ENCODE data around the gene KCNQ4. TPM values are rescaled to one million over a fixed set of nuclear protein-coding genes. Genes with fewer than 3 reads are reported as not detected.

The KCNQ4 gene
- total RNA-seq, 1 donor from 2014 or later, result 0.78 TPM

GRCh38 chr1:40740039-40740996, 43.3 kb upstream of the KCNQ4 start:
- peaks cover 16% of the 10 kb centered on the region for H3K4me1 Mint-ChIP-seq
- no peak overlapping the region for H3K4me3 Mint-ChIP-seq
- peaks cover 31% of the 10 kb centered on the region for H3K36me3 Mint-ChIP-seq
- no peaks in the 10 kb centered on the region for H3K27me3 Mint-ChIP-seq (ENCODE audit: low read depth)
- no peak for DNase-seq (ENCODE audit: low spot score in 2 of 2, unreplicated experiment in 2 of 2)
- TF ChIP-seq CTCF (IDR thresholded peaks at IDR 0.05; ENCODE audit: unreplicated experiment), result no peak
- no peaks in the 10 kb centered on the region for H3K9me3 Mint-ChIP-seq
- peak overlapping the region; percentile 71 for H3K27ac Mint-ChIP-seq

DNA sequence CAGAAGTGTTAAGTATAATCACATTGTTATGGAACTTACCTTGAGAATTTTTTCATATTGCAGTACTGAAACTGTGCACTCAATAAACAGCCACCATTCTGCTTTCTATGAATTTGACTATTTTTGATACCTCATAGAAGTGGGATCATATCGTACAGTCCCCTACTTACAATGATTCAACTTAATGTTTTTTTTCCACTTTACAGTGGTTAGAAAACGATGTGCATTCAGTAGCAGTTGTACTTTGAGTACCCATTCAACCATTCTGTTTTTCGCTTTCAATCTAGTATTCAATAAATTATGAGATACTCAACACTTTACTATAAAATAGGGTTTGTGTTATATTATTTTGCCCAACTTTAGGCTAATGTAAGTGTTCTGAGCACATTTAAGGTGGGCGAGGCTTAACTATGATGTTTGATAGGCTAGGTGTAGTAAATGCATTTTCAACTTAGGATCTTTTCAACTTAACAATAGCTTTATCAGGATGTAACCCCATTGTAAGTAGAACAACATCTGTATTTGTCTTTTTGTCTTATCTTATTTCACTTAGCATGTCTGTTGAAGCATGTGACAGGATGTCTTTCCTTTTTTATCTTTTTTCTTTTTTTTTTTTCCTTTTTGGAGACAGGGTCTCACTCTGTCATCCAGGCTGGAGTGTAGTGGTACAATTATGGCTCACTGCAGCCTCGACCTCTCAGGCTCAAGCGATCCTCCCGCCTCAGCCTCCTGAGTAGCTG, 42.4 kb upstream of the KCNQ4 start:
- Mint-ChIP-seq H3K36me3 (peaks cover 28% of the 10 kb centered on the region), H3K4me3 (no peak overlapping the region), H3K27me3 (ENCODE audit: low read depth) (no peaks in the 10 kb centered on the region), H3K4me1 (peaks cover 13% of the 10 kb centered on the region), H3K27ac (peak overlapping the region; percentile 71), H3K9me3 (no peaks in the 10 kb centered on the region)
- DNase-seq (ENCODE audit: low spot score in 2 of 2, unreplicated experiment in 2 of 2), result no peak
- no peak for TF ChIP-seq CTCF (IDR thresholded peaks at IDR 0.05; ENCODE audit: unreplicated experiment)

GRCh38 chr1:40742363-40743061, 41.1 kb upstream of the KCNQ4 start:
- H3K9me3 Mint-ChIP-seq, result no peaks in the 10 kb centered on the region
- no peak overlapping the region for H3K4me3 Mint-ChIP-seq
- H3K4me1 Mint-ChIP-seq, result peaks cover 17% of the 10 kb centered on the region
- no peak for DNase-seq (ENCODE audit: low spot score in 2 of 2, unreplicated experiment in 2 of 2)
- no peaks in the 10 kb centered on the region for H3K27me3 Mint-ChIP-seq (ENCODE audit: low read depth)
- no peak for TF ChIP-seq CTCF (IDR thresholded peaks at IDR 0.05; ENCODE audit: unreplicated experiment)
- peak overlapping the region; percentile 7 for H3K27ac Mint-ChIP-seq
- H3K36me3 Mint-ChIP-seq, result peaks cover 29% of the 10 kb centered on the region

DNA sequence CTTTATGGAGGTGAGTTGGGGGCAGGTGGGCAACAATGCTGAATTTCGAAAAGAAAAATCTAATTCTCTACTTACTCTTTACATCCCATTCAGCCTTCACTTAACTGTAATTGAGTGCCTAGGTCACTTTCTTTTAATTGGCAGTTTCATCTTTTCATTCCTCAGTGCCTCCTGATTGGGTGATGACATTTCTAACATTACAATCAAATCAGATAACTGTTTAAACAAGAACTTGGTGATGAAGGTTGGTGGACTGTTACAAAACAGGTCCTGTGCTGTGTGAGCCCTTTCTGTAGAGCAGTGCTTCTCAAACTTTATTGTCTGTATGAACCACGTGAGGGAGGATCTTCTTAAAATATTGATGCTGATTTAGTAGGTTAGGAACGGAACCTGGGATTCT, 40.1 kb upstream of the KCNQ4 start:
- no peak for TF ChIP-seq CTCF (IDR thresholded peaks at IDR 0.05; ENCODE audit: unreplicated experiment)

GRCh38 chr1:40743860-40744259, 39.7 kb upstream of the KCNQ4 start:
- Mint-ChIP-seq H3K36me3 (peaks cover 35% of the 10 kb centered on the region), H3K27ac (no peak overlapping the region), H3K27me3 (ENCODE audit: low read depth) (no peaks in the 10 kb centered on the region), H3K4me1 (peaks cover 17% of the 10 kb centered on the region), H3K4me3 (no peak overlapping the region), H3K9me3 (no peaks in the 10 kb centered on the region)
- DNase-seq (ENCODE audit: low spot score in 2 of 2, unreplicated experiment in 2 of 2), result no peak
- no peak for TF ChIP-seq CTCF (IDR thresholded peaks at IDR 0.05; ENCODE audit: unreplicated experiment)

More for the DNA sequence above, 40.1 kb upstream of the KCNQ4 start:
- Mint-ChIP-seq H3K27ac (no peak overlapping the region), H3K36me3 (peaks cover 35% of the 10 kb centered on the region), H3K4me1 (peaks cover 17% of the 10 kb centered on the region), H3K27me3 (ENCODE audit: low read depth) (no peaks in the 10 kb centered on the region), H3K4me3 (no peak overlapping the region), H3K9me3 (no peaks in the 10 kb centered on the region)
- DNase-seq (ENCODE audit: low spot score in 2 of 2, unreplicated experiment in 2 of 2), result no peak

All from mesothelial cell of epicardium (in vitro differentiated cells).